ENCODE measurements around the gene SMG7.

SMG7 gene

GRCh38 chr1:183473217-183473536, 878 bp downstream of the SMG7 start:
- peak overlapping the region; percentile 61 for H3K4me2 ChIP-seq (ENCODE audit: low read length)
- peak overlapping the region; percentile 98 for H3K4me3 ChIP-seq (ENCODE audit: low read depth, low read length, poor library complexity, severe bottlenecking)
- TF ChIP-seq CTCF (IDR thresholded peaks at IDR 0.05; ENCODE audit: low read length) (no peak), EZH2 (IDR thresholded peaks at IDR 0.05; ENCODE audit: borderline replicate concordance, low read length) (no peak)
- peaks cover 23% of the 10 kb centered on the region for H3K4me1 ChIP-seq (ENCODE audit: insufficient read depth, low read length, severe bottlenecking)
- no peaks in the 10 kb centered on the region for H3K36me3 ChIP-seq (ENCODE audit: insufficient read depth, low read length)
- no peaks in the 10 kb centered on the region for H4K20me1 ChIP-seq (ENCODE audit: insufficient read depth, low read length)
- H3K79me2 ChIP-seq (ENCODE audit: insufficient read depth, low read length), result peaks cover 54% of the 10 kb centered on the region
- peak overlapping the region; percentile 71 for H3K27ac ChIP-seq (ENCODE audit: low read depth, low read length, poor library complexity, severe bottlenecking)
- no peak overlapping the region for H2AFZ ChIP-seq (ENCODE audit: low read length)
- H3K9me2 ChIP-seq (ENCODE audit: low read depth, low read length), result no peaks in the 10 kb centered on the region
- H3F3A ChIP-seq (ENCODE audit: insufficient read depth, low read length), result no peaks in the 10 kb centered on the region
- no peaks in the 10 kb centered on the region for H3K27me3 ChIP-seq (ENCODE audit: insufficient read depth, low read length)
- H3K9ac ChIP-seq (ENCODE audit: low read length), result peak overlapping the region; percentile 98
- H3K9me3 ChIP-seq (ENCODE audit: low read length), result no peaks in the 10 kb centered on the region

GRCh38 chr1:183476081-183476480, 3.8 kb downstream of the SMG7 start:
- H3F3A ChIP-seq (ENCODE audit: insufficient read depth, low read length), result no peaks in the 10 kb centered on the region

GRCh38 chr1:183477986-183478781, 5.9 kb downstream of the SMG7 start:
- no peaks in the 10 kb centered on the region for H3K27me3 ChIP-seq (ENCODE audit: insufficient read depth, low read length)
- H3K9ac ChIP-seq (ENCODE audit: low read length), result no peak overlapping the region; the same call in 1 of the 2 replicates
- H3K27ac ChIP-seq (ENCODE audit: low read depth, low read length, poor library complexity, severe bottlenecking), result peak overlapping the region; percentile 51
- H3K4me2 ChIP-seq (ENCODE audit: low read length), result peak overlapping the region; percentile 54
- H4K20me1 ChIP-seq (ENCODE audit: insufficient read depth, low read length), result 0 out of 2 replicates have a peak, but pooled peaks cover 3% of the 10 kb centered on the region
- 0 out of 2 replicates have a peak, but pooled peaks cover 4% of the 10 kb centered on the region for H3K36me3 ChIP-seq (ENCODE audit: insufficient read depth, low read length)
- H3K9me3 ChIP-seq (ENCODE audit: low read length), result no peaks in the 10 kb centered on the region
- TF ChIP-seq CTCF (IDR thresholded peaks at IDR 0.05; ENCODE audit: low read length), result no peak
- TF ChIP-seq EZH2 (IDR thresholded peaks at IDR 0.05; ENCODE audit: borderline replicate concordance, low read length), result no peak
- peaks cover 62% of the 10 kb centered on the region for H3K4me1 ChIP-seq (ENCODE audit: insufficient read depth, low read length, severe bottlenecking)
- H3K79me2 ChIP-seq (ENCODE audit: insufficient read depth, low read length), result peaks cover 96% of the 10 kb centered on the region
- H2AFZ ChIP-seq (ENCODE audit: low read length), result no peak overlapping the region
- H3K9me2 ChIP-seq (ENCODE audit: low read depth, low read length), result no peaks in the 10 kb centered on the region
- H3F3A ChIP-seq (ENCODE audit: insufficient read depth, low read length), result no peaks in the 10 kb centered on the region
- H3K4me3 ChIP-seq (ENCODE audit: low read depth, low read length, poor library complexity, severe bottlenecking), result peak overlapping the region; percentile 7

More at GRCh38 chr1:183476081-183476480, 3.8 kb downstream of the SMG7 start:
- Histone ChIP-seq H3K79me2 (ENCODE audit: insufficient read depth, low read length) (peaks cover 83% of the 10 kb centered on the region), H3K36me3 (ENCODE audit: insufficient read depth, low read length) (no peaks in the 10 kb centered on the region), H3K4me3 (ENCODE audit: low read depth, low read length, poor library complexity, severe bottlenecking) (no peak overlapping the region), H3K9me3 (ENCODE audit: low read length) (no peaks in the 10 kb centered on the region), H2AFZ (ENCODE audit: low read length) (no peak overlapping the region), H3K4me1 (ENCODE audit: insufficient read depth, low read length, severe bottlenecking) (peaks cover 44% of the 10 kb centered on the region), H3K4me2 (ENCODE audit: low read length) (no peak overlapping the region), H3K9me2 (ENCODE audit: low read depth, low read length) (no peaks in the 10 kb centered on the region), H3K27ac (ENCODE audit: low read depth, low read length, poor library complexity, severe bottlenecking) (no peak overlapping the region), H4K20me1 (ENCODE audit: insufficient read depth, low read length) (0 out of 2 replicates have a peak, but pooled peaks cover 3% of the 10 kb centered on the region), H3K9ac (ENCODE audit: low read length) (no peak overlapping the region), H3K27me3 (ENCODE audit: insufficient read depth, low read length) (no peaks in the 10 kb centered on the region)
- TF ChIP-seq EZH2 (IDR thresholded peaks at IDR 0.05; ENCODE audit: borderline replicate concordance, low read length) (no peak), CTCF (IDR thresholded peaks at IDR 0.05; ENCODE audit: low read length) (no peak)
